DND-41 (cell line): ENCODE results near the gene MBNL2.

Experiments used
- ATAC-seq: fragments of 200-7000 bp; cut with Tn5 transposase; 3 replicates; pipeline ENCODE4 v1.9.1; 2021; ENCODE audit warnings: low read depth; ENCODE audit not compliant: insufficient read depth
- DNase-seq: peaks from one replicate; pipeline ENCODE4 v3.0.0-alpha.2; 2020
- H2AFZ ChIP-seq: 2 replicates; pipeline ENCODE4 v1.6.0; 2012; ENCODE audit warnings: low read depth, low read length
- H3K27ac ChIP-seq: 2 replicates; pipeline ENCODE4 v1.5.1; 2012; ENCODE audit warnings: low read length, inconsistent platforms
- H3K27me3 ChIP-seq: fragments of 200-600 bp; sonication (generic); 2 replicates; pipeline ENCODE4 v1.6.0; 2012; ENCODE audit warnings: low read length, mild to moderate bottlenecking, inconsistent platforms; ENCODE audit not compliant: insufficient read depth, poor library complexity
- H3K36me3 ChIP-seq: 2 replicates; pipeline ENCODE4 v1.5.1; 2012; ENCODE audit warnings: low read length, inconsistent platforms; ENCODE audit not compliant: insufficient read depth
- H3K4me1 ChIP-seq: 2 replicates; pipeline ENCODE4 v1.5.1; 2012; ENCODE audit warnings: mild to moderate bottlenecking, low read length; ENCODE audit not compliant: insufficient read depth
- H3K4me2 ChIP-seq: 2 replicates; pipeline ENCODE4 v1.6.0; 2012; ENCODE audit warnings: mild to moderate bottlenecking, moderate library complexity, low read length, inconsistent platforms; ENCODE audit not compliant: insufficient read depth
- H3K4me3 ChIP-seq, 2 experiments: fragments of 200-600 bp in 1 of 2; shearing (Covaris generic) in 1 of 2; 2 replicates each; pipeline ENCODE4 v1.5.1; 2012 to 2016; ENCODE audit warnings: inconsistent platforms in 2 of 2, low read length in 2 of 2, mild to moderate bottlenecking in 2 of 2, low read depth in 1 of 2, moderate library complexity in 1 of 2
- H3K79me2 ChIP-seq: 2 replicates; pipeline ENCODE4 v1.6.0; 2012; ENCODE audit warnings: low read length, inconsistent platforms; ENCODE audit not compliant: insufficient read depth
- H3K9ac ChIP-seq: 2 replicates; pipeline ENCODE4 v1.6.0; 2012; ENCODE audit warnings: low read depth, mild to moderate bottlenecking, inconsistent platforms, low read length, moderate library complexity
- H3K9me3 ChIP-seq: 2 replicates; pipeline ENCODE4 v1.5.1; 2012; ENCODE audit warnings: low read length, moderate library complexity, mild to moderate bottlenecking, inconsistent platforms; ENCODE audit not compliant: insufficient read depth, severe bottlenecking
- H4K20me1 ChIP-seq: 2 replicates; pipeline ENCODE4 v1.6.0; 2012; ENCODE audit warnings: low read length; ENCODE audit not compliant: insufficient read depth
- EZH2 ChIP-seq: IDR thresholded peaks from 3 replicates; pipeline ENCODE4 v1.6.1; 2012; ENCODE audit warnings: borderline replicate concordance, low read depth, mild to moderate bottlenecking, moderate library complexity, low read length, inconsistent platforms; ENCODE audit not compliant: severe bottlenecking
- TF ChIP-seq, protein P1 (sequence below): IDR thresholded peaks from 2 replicates; pipeline ENCODE4 v1.5.1; 2012; ENCODE audit warnings: borderline replicate concordance, low read length, moderate library complexity, mild to moderate bottlenecking; ENCODE audit not compliant: poor library complexity, severe bottlenecking; ENCODE audit errors: extremely low read depth

MBNL2 gene

DNA sequence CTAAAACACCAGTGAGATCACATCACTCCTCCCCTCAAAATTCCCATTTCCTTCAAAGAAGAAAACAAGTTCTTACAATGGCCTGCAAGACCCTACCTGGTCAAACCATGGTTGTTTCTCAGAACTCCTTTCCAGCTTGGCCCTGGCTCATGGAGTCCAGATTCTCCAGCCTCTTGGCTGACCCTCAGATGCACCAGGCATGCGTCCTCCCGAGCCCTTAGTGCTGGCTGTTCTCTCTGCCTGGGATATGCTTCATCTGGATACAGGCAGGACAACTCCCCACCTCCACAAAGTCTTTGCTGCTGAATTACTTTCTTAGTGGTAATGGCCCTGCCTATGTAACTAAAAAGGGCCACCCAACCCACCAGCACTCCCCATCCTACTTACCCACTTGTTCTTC lies 94.3 kb downstream of the MBNL2 start:
- no peaks in the 10 kb centered on the region for H3K27me3 ChIP-seq
- no peaks in the 10 kb centered on the region for H3K36me3 ChIP-seq
- DNase-seq (no peak), ATAC-seq (no peak)
- H3K9ac ChIP-seq = no peak overlapping the region
- no peaks in the 10 kb centered on the region for H4K20me1 ChIP-seq
- no peaks in the 10 kb centered on the region for H3K79me2 ChIP-seq
- H3K4me2 ChIP-seq = no peak overlapping the region
- H3K27ac ChIP-seq = no peak overlapping the region
- H3K4me3 ChIP-seq = no peak overlapping the region
- no peaks in the 10 kb centered on the region for H3K9me3 ChIP-seq
- no peaks in the 10 kb centered on the region for H3K4me1 ChIP-seq
- H2AFZ ChIP-seq = no peak overlapping the region
- TF ChIP-seq EZH2 = no peak
- TF ChIP-seq, protein P1, sequence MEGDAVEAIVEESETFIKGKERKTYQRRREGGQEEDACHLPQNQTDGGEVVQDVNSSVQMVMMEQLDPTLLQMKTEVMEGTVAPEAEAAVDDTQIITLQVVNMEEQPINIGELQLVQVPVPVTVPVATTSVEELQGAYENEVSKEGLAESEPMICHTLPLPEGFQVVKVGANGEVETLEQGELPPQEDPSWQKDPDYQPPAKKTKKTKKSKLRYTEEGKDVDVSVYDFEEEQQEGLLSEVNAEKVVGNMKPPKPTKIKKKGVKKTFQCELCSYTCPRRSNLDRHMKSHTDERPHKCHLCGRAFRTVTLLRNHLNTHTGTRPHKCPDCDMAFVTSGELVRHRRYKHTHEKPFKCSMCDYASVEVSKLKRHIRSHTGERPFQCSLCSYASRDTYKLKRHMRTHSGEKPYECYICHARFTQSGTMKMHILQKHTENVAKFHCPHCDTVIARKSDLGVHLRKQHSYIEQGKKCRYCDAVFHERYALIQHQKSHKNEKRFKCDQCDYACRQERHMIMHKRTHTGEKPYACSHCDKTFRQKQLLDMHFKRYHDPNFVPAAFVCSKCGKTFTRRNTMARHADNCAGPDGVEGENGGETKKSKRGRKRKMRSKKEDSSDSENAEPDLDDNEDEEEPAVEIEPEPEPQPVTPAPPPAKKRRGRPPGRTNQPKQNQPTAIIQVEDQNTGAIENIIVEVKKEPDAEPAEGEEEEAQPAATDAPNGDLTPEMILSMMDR = no peak

DNA sequence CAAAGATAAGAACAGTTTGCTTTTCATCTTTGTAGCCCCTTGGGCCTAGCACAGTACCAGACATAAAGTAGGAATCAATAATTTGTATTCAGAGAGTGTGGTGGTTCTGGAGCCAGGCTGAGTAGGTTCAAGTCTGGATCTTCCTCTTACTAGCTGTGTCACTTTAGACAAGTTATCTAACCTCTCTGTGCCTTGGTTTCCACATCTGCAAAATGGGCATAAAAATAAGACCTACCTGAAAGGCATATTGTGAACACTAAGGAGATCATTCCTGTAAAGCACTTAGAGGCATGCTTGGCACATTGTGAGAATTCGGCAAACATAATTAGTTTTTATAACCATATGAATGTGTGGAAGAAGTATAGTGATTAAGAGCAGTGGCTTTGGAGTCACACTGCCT lies 95.8 kb downstream of the MBNL2 start:
- H4K20me1 ChIP-seq = no peaks in the 10 kb centered on the region
- H3K4me3 ChIP-seq = no peak overlapping the region
- H2AFZ ChIP-seq = no peak overlapping the region
- DNase-seq (no peak), ATAC-seq (no peak)
- no peaks in the 10 kb centered on the region for H3K27me3 ChIP-seq
- no peaks in the 10 kb centered on the region for H3K79me2 ChIP-seq
- H3K9me3 ChIP-seq = no peaks in the 10 kb centered on the region
- no peaks in the 10 kb centered on the region for H3K4me1 ChIP-seq
- TF ChIP-seq, protein P1 = no peak
- TF ChIP-seq EZH2 = no peak
- H3K27ac ChIP-seq = no peak overlapping the region
- H3K36me3 ChIP-seq = no peaks in the 10 kb centered on the region
- no peak overlapping the region for H3K9ac ChIP-seq
- H3K4me2 ChIP-seq = no peak overlapping the region

DNA sequence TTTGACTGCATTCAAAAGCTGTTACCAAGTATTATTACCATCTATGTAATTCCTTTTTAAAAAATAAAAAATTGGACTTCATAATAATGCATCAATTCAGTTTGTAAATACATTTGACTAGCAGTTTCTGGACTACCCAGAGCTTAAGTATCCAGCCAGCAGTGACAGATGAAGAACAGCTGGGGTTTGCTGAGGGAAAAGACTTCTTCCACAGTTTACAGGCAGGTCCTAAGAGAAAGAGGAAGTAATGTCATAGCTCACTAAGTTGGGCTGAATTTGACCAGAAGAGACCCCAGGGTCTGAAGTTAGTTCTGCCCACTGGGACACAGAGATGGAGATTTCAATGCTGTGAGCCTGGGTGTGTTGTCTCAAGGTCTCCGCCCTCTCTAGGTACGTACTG lies 96.4 kb downstream of the MBNL2 start:
- no peak overlapping the region for H3K27ac ChIP-seq

More for the DNA sequence above, 96.4 kb downstream of the MBNL2 start:
- H3K27me3 ChIP-seq = no peaks in the 10 kb centered on the region
- H3K4me3 ChIP-seq = no peak overlapping the region
- H3K36me3 ChIP-seq = no peaks in the 10 kb centered on the region
- H3K9ac ChIP-seq = no peak overlapping the region
- DNase-seq (no peak), ATAC-seq (no peak)
- no peaks in the 10 kb centered on the region for H3K9me3 ChIP-seq
- no peaks in the 10 kb centered on the region for H3K79me2 ChIP-seq
- no peaks in the 10 kb centered on the region for H3K4me1 ChIP-seq
- no peaks in the 10 kb centered on the region for H4K20me1 ChIP-seq
- no peak overlapping the region for H2AFZ ChIP-seq
- no peak overlapping the region for H3K4me2 ChIP-seq
- no peak for TF ChIP-seq EZH2
- TF ChIP-seq, protein P1 = no peak
